ENCODE data around the gene M1AP.

M1AP gene

DNA sequence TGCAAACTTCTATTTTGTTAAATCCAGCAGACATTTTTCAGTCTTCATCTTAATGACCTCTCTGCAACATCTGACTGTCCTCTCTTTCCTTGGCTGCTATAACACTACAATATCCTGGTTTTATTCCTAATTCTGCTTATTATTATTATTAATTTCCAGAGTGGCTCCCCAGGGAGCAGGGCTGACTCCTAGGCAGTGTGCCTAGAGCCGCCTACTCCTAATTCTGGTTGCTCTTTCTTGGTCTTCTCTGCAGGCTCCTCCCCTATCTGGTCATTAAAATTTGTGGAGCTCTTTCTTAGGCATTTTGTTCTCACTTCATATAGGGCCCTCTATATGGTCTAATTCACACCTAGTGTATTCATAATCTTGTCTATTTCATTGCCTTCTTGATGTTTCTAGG, 105.2 kb downstream of the M1AP start:
- no peak for DNase-seq

DNA sequence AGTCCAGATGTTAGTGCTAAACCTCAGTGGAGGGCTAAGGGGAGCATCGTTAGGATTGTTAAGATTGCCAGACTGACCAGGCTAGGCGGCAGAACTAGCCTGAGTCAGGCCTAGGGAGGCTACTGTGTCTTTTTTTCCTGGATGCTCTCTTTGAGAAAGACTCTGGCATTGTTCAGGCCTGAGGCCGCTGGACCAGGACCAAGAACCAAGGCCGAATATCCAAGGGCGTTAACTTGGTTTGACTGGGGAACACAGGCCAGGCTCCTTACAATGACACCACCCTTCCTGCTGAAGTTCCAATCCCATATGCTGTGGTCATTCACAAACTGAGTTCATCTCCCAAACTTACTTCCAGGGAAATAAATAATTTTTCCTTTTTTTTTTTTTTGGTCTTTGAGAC, 107.8 kb downstream of the M1AP start:
- no peak for DNase-seq

DNA sequence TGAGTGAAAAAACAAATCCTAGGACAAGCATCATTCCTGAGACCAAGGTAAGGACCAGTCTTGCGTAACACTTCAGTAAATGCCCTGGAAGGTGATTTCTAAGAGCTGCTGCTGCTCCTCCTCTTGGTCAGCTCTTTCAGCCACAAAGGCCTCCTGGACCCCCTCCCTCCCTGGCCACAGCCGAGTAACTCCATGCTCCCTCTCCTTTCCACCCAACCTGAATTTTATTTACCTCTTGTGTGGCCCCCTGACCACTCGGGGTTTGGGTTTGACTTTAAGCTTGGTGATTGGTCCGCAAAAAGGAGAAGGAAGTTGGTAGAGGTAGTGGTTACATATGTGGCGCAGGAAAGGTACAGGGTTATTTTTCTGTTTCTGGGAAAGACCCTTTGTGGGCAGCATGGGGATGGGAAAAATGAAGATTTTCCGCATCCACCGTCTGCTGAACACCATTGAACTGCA, 109.2 kb downstream of the M1AP start:
- no peak for DNase-seq

DNA sequence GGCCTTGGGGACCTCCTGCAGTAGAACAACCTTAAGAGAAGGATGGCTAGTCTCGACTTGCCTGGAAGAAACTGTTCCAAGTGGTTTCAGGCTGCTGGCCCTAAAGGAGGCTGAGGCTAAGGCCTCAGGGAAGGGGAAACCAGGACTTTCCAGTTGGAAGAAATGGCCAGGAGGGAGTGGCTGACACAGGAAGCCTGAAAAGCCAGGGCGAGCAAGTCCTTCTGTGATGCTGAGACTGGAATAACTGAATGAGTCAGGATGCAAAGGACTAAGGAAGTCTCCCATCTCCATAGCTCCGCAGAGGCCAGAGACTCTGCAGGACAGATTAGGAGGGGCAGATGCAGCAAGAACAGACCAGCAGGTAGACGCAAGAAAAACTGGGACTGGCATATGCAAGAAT, 111.0 kb downstream of the M1AP start:
- DNase-seq, result no peak

DNA sequence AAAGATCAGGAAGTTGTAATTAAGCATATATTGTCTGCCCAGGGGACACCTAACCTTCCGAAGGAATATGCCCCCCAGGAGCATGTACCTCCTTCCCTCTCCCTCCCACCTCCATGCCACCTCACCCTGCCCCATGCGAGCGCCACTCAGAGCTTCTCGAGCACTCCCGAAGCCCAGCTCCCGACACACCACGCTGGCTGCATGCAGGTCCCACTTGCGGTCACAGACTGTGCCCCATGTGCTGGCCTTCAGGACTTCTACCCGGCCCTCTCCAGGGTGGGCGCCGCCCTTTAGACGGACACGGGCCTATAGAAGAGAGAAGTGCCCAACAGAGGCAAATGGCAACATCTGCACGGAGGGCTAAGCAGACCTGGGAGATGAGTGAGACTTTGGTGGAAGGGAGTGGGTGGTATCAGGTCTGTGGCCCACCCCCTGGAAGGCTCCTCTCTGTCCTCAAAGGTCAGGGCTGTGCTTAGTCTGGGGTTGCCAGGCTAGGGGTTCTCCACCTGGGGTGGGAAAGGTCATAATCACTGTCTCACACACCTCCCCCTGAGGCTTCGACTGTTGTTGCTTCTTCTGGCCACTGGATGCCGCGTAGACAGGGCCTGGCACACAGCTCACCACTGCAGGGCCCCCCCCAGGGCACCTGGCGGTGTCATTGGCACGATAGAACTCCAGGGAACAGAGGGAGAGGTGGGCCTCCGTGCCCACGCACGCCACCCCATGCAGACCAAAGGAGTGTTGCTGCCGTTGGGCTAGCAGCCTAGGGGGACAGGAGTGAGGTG, 111.8 kb downstream of the M1AP start:
- no peak for DNase-seq

DNA sequence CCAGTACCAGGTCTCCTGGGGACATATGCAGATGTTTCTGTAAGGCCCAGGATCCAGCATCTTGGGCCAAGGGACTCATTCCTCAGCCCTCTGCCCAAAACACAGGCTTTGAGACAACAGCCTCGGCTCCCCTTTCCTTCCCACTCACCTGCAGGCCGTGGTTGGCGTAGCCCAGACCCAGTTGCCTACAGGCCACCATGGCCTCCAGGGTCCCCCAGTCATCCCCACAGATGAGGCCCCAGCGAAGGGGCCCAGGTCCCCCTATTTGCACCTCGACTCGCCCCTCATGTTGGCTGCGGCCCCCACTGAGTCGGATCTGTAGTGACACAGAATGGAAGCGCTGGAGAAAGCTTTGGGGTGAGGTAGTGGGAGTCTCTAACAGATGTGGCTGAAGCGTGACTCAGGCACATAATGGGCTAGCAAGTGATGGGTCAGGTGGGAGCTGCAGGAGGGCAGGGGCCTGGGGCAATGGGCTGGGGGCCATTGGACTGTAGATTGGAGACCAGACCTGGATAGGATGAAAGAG, 112.6 kb downstream of the M1AP start:
- DNase-seq, result no peak

DNA sequence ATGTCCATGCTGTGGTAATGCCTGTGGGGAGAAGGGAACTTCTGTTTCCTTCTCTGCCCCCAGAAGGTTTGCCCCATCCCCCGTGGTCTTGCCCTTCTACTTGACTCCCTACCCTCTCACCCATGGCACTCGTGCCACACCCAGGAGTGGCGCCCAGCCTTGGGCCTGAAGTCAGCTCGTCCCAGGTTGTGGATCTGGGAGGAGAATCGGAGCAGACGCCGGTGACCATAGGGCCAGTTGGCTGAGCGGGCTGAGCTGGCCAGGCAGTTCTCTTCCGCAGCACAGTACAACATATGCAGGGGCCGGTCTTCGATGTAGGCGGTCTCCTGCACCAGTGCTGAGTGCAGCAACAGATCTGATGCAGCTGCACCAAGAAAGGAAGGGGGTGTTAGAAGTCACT, 113.7 kb downstream of the M1AP start:
- no peak for DNase-seq

DNA sequence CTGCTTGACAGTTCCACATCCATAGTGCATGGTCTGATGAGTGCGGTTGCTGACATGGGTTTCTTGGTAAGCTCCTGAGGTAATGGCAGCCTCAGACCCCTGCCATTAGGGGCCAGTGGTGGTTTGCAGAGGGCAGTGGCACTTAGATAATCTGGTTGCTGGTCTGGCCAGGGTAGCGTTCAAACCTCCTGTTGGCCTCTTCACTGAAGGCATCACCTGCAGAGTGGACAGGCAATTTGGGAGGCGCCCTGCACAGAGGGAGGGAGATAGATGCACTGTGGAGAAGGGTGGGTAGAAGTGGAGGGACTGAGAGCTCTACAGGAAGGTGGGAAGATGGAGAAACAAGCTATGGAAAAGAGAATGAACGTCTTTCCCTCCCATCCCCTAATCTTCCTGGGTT, 114.7 kb downstream of the M1AP start:
- no peak for DNase-seq

DNA sequence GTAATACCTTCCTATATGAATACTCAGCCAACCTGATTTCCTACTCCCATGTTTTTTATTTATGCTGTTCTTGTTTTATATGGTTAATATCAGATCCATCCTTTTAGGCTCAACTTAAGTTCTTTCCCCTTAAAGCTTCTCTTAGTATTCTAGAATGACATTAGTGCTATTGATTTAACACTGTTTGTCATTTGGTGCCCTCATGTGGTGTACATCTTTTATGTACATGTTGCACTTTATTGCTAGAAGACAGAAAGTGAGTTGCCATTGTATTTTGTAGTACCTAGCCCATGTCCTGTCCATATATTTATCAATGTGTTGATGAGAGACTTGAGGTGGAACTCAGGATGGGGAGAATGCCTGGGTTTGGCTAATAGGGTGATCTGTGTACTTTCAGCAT, 115.9 kb downstream of the M1AP start:
- no peak for DNase-seq

DNA sequence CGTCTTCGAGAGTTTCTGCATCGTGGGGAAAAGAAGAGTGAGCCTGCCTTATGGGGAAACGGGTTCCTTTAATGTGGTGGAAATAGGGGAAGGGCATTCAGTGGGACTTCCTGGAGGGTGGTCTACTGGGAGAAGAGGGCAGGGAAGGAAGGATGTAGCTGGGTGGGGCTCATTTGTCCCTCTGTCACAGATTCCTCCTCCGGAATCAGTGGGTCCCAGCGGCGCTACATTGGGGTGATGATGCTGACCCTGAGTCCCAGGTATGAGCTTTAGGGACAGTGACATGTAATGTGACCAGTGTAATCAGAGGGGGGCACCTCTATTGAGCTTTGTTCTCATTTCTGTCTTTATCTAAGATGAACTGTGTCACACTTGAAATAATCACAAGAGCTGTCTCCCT, 116.5 kb downstream of the M1AP start:
- DNase-seq, result no peak

DNA sequence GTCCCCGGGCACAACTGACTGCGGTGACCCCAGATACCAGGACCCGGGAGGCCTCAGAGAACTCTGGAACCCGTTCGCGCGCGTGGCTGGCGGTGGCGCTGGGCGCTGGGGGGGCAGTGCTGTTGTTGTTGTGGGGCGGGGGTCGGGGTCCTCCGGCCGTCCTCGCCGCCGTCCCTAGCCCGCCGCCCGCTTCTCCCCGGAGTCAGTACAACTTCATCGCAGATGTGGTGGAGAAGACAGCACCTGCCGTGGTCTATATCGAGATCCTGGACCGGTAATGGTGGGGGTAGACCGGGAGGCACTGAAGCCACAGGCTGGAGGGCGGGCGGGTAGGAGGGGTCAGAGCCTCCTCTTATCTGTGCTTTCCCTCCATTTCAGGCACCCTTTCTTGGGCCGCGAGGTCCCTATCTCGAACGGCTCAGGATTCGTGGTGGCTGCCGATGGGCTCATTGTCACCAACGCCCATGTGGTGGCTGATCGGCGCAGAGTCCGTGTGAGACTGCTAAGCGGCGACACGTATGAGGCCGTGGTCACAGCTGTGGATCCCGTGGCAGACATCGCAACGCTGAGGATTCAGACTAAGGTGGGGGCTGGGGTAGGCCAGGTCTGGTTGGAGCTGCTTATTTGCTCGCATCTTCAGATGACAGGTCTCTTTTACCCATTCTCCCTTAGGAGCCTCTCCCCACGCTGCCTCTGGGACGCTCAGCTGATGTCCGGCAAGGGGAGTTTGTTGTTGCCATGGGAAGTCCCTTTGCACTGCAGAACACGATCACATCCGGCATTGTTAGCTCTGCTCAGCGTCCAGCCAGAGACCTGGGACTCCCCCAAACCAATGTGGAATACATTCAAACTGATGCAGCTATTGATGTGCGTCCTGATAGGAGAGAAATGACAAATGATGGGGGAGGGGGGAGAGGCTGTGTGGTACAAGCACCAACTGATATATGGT, 117.6 kb downstream of the M1AP start:
- DNase-seq, result peak; percentile 27 to 42

DNA sequence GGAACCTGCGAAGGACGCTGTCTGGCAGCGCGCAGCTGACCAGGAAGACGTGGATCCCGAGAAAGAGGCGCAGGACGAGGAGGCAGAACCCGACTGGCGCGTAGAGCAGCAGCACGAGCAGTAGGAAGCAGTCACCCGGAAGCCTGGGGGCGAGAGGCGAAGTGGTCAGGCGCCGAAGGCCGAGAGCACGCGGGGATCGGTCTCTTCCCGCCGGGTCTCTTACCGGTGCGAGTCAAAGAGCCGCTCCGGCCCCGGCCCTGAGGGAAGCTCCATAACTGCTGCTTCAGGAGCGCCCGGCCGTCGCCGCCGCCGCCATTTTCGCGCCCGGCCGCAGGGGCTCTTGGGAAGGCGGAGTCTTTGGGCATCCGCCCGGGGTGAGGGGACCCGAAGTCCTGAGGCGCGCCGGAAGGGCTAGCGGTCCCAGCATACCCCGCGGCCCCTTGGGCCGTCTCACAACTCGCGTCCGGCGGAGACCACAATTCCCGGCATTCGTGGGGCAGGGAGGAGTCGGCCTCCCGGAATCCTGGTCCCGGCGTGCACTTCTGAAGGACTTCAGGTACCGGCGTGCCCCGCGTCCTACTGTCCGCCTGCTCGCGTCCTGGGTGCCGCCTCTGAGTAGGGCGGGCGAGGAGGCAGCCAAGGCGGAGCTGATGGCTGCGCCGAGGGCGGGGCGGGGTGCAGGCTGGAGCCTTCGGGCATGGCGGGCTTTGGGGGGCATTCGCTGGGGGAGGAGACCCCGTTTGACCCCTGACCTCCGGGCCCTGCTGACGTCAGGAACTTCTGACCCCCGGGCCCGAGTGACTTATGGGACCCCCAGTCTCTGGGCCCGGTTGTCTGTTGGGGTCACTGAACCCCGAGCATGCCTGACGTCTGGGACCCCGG, 118.5 kb downstream of the M1AP start, which contains the start of the genes AUP1 and HTRA2:
Gene AUP1 (minus strand): TSS at position 350 of the 882 bp plus-strand sequence. CDS start 77 bp downstream, at position 273.
Gene HTRA2 (plus strand): TSS at position 577 of the 882 bp plus-strand sequence. CDS start 74 bp downstream, at position 651.
- DNase-seq, result peak; percentile 84 to 87

DNA sequence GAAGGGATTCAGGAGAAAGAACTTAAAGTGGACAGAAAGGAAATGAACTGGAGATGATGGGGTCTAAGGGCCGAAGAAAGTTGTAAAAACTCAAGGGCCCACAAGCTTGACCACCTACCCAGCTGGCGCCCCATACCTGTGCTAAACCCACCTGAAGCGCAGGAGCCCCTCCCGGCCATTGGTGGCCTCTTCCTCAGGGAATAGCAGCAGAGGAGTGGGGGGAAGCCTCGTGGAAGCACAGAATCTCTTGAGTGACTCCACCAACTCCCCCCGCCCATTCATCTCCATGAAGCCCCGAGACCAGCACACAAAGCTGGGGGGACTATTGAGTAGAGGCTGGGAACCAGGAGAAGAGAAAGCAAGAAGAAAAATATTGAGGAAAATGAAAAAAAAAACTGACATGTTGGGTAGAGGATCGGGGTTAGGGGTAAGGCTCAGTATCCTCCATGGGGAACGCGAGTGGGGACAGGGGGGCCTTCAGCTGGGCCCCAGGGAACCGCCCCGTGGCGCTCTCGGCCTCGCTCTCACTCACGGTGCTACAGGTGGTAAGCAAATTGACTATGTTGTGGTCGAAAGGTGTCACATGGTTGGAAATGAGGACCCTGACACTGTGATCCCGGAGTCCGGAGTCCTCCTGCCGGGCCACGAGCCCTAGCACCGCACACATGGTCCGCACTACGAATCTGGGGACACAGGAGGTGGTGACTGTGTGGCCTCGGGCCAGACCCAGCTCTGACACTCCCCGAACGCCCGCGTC, 119.4 kb downstream of the M1AP start:
- DNase-seq, result peak in 1 of 2 experiments; percentile 23

DNA sequence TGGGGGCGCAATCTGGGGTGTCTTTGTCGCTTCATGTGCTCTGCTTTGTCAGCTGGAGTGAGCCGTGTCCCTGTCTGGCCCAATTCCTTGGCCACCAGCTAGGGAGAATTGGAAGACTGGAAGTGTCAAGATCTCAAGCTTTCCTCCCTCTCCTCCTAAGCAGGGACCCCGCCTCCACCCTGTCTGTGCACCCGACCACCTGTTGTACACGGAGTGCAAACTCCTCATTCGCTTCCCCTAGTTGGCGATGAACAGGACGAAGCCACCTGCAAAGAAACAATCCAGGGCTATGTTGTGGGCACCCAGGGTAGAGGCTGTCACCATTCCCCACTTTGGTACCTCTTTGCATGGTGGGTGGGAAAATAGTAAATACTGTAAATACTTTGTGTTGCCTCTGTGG, 120.4 kb downstream of the M1AP start:
- no peak for DNase-seq

DNA sequence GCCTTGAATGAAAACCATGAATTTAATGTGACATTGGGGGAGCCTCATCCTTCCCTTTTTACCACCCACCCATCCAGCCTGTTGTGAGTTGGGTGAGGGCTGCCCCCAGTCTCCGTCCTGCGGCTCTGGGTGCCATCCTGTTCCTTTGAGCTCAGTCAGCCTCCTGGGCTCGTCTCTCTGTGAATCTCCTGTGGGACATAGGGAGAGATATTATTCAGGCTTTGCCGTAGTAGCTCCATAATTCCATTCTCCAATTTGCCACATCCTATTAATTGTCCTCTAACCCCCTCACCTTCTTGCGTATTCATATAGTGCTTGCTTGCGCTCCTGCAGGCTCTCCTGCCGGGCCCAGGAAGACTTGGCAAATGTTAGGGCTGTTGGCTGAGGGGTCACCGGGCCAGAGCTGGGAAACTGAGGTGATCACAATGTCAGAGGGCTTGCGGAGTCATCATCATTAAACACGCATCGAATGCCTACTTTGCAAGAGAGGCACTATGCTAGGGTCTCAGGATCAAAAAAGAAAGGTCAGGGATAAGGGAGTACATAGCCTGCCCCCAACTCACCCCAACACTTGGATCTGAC, 121.4 kb downstream of the M1AP start:
- DNase-seq, result no peak

DNA sequence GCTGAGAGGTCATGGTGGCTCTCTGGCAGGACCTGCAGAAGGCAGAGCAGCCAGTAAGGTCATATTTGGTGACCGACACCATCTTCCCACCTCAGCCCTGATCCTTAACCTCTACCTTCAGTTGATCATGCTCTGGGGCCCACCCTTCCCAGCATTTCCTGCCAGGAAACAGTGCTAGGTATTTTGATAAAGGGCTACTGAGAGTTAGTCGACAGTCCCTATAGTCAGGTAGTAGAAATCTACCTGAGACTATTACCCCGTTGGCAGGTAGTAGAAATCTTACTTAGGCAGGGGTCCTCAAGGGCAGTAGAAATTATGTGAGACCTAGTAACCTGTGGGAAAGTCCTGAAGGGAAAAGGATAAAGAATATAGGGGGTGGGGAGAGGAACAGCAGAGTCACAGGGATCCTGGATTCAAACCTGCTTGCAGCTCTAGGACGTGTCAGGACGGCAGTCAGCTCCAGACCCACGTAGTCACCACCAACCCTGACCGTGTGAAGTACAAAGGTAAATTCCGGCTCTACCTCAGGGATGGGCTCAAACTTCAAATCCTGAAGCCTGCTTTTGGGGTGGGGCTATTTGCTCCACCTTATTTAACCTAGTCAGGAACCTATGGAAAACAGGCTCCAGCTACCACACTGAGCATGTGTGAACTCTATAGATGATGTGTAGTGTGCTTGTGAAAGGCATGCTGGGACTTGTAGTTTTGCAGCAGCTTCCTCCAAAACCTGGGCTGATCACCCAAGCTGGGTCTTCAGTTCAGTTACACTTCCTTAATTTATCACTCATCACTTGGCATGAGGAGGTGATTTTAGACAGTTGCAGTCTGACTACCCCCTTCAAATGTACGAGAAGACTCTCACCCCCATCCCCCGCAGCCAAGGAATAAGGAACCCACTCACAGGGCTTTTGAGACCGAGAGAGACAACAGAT, 122.1 kb downstream of the M1AP start, which contains the start of gene DQX1:
Gene DQX1 (minus strand): TSS at position 515 of the 932 bp plus-strand sequence. CDS start 502 bp downstream, at position 13.
- DNase-seq, result no peak

DNA sequence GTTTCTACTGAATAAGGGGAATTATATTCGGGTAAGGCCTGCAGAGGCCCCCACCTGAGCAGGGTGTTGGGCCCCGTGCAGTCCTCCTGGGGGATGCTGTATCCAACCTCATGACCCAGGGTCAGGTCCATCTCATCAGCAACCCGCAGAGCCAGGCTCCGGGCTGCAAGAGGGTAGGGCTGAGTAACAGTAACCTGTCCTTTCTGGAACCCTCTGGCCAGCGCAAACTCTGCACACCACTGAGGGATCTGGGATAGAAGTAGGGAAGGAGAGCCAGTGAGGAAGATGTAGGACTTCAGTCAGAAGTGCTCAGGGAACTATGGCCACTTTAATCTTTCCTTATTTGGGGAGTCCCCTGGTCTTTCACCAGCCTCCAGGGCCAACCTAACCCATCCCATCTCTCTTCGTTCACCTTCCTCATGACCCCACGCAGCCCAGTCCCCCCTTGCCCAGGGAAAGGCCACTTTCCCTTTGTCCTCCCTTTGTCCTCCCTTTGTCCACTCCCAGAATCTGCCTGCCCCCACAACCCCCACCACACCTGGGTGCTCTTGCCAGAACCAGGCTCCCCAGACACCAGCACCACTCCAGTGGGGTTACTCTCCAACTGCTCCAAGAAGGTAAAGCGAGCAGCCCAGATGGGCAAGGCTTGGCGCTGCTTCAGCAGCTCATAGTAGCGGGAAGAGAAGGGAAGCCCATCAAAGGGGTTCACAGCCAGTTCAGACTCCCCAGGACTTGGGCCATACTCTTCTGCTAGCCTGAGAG, 123.0 kb downstream of the M1AP start:
- no peak for DNase-seq

DNA sequence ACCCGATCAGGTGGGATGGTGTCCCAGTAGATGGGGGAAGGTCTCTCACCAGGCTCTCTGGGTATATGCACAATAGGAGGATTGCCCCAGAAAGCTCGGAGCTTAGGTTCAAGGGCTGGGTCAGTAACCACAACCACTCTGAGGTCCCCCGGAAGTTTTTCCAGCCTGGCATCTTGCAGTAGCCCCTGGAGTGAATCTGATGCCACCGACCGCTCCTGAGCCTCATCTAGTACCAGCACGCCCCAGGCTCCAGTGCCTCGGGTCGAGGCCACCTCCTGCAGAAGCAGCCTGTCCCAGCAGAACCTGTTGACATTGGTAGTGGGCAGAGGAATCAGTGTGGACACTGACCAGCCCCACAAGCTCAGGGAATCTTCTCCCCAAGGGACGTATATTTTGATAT, 124.1 kb downstream of the M1AP start:
- no peak for DNase-seq

DNA sequence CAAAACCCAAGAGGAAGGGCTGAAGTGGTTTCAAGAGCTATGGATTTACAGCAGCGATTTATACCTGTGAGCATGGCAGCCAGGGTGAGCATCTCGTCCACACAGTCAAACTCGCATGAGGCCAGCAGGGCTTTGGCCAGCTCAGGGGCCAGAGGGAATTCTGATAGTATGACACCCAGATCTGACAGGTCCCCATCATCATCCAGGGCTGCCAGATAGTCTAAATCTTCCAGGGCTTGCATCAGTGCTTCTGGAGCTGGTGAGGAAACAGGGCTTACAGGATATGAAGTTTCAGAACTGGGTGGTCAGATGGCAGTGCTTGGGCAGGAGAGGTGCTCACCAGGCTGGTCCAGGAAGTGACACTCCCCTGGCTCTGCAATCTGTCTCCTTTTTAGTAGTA, 125.6 kb downstream of the M1AP start:
- no peak for DNase-seq

Measured in stimulated activated CD4-positive, alpha-beta T cell treated with anti-CD3 and anti-CD28 coated beads, Interleukin-4, amount 100 ng/mL, for 4 hours (primary cell).